ENCODE results near the gene TPCN1. TPM values are rescaled to one million over a fixed set of nuclear protein-coding genes. Genes with fewer than 3 reads are reported as not detected.

TPCN1 gene
- total and polyA plus RNA-seq, 2 of the 13 experiments (the other 11 are each of a cell fraction or from before 2014, with no cell fraction given) = 8.0 to 26.8 TPM

DNA sequence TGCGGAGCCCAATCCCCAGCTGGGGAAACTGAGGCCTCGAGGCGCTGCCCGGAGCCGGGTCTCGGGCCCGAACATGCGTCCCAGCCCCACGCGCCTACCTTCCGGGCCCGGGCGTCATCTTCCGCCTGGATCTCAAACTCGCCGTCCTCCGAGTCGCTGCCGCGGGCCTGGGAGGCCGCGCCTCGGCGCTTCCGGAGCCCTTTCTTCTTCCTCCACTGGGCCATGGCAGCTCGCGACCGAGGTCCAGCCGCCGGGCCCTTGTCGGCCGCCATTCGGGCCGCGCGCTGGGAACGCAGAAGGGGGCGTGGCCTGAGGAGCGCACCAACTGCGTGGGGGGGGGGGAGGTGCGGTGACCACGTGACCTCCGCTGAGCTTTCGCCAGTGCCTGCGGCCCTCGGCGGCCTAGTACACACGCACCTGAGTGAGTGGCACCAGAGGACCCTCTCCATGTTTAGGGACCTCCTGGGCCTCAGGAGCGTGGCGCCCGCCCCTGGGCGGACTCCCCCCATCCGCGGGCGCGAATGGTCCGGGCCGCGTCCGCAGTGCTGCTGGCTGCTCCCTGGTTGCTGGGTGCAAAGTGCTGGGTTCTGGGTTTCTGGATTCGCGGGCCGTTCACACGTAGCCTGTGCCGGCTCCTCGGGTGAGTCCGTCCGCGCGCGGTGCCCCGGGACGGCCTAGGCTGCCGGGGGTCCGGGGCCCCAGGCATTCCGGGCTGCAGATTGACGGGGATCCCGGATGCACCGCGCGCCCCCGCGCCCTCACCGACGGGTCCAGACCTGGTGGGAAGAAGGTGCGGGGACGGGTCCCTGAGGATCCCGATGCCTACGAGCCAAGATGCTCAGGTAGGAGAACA, 35.9 kb upstream of the TPCN1 start, which contains the start of the genes DDX54 and RITA1 (continued):
- TF ChIP-seq ETV6 (CRISPR knock-in tag; conservative IDR thresholded peaks at IDR 0.05) = no peak
- TF ChIP-seq, protein P1, sequence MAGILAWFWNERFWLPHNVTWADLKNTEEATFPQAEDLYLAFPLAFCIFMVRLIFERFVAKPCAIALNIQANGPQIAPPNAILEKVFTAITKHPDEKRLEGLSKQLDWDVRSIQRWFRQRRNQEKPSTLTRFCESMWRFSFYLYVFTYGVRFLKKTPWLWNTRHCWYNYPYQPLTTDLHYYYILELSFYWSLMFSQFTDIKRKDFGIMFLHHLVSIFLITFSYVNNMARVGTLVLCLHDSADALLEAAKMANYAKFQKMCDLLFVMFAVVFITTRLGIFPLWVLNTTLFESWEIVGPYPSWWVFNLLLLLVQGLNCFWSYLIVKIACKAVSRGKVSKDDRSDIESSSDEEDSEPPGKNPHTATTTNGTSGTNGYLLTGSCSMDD (CRISPR knock-in tag; IDR thresholded peaks at IDR 0.05) = peak; percentile 88; the same call in 1 of the 2 replicates
- TF ChIP-seq SMAD3 (CRISPR knock-in tag; IDR thresholded peaks at IDR 0.05) = no peak
- TF ChIP-seq ISX (CRISPR knock-in tag; conservative IDR thresholded peaks at IDR 0.05) = peak; percentile 76
- TF ChIP-seq ZNF792 (CRISPR knock-in tag; IDR thresholded peaks at IDR 0.05) = no peak; the same call in 1 of the 2 replicates
- TF ChIP-seq NFYB (CRISPR knock-in tag; IDR thresholded peaks at IDR 0.05) = no peak
- peak; percentile 51 for TF ChIP-seq ELF1 (CRISPR knock-in tag; IDR thresholded peaks at IDR 0.05)

DNA sequence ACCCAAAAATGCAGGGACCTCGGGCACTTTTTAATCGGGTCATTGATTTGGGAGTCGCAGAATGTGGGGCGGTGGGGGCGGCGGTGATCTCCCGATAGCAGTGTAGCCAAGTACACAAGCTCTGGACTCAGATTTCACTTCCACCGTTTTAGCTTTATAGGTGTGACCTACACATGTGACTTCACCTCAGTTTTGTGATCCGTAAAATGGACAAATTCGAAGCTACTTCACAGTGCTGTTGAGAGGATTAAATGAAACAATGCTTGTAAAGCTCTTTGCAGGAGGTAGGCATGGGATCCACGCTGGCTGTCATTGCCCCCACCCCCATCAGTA, 35.3 kb upstream of the TPCN1 start:
- DNase-seq (ENCODE audit: low spot score) (peak; percentile 31), FAIRE-seq (no peak)
- in situ Hi-C loops (cut with HindIII; ENCODE audit: extremely low pct_ligation_motif_present, low pct_unique_long_range_greater_than_20kb) = no loop called here
- TF ChIP-seq, protein P2, sequence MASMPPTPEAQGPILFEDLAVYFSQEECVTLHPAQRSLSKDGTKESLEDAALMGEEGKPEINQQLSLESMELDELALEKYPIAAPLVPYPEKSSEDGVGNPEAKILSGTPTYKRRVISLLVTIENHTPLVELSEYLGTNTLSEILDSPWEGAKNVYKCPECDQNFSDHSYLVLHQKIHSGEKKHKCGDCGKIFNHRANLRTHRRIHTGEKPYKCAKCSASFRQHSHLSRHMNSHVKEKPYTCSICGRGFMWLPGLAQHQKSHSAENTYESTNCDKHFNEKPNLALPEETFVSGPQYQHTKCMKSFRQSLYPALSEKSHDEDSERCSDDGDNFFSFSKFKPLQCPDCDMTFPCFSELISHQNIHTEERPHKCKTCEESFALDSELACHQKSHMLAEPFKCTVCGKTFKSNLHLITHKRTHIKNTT (CRISPR knock-in tag; IDR thresholded peaks at IDR 0.05) = no peak
- TF ChIP-seq, protein P3, sequence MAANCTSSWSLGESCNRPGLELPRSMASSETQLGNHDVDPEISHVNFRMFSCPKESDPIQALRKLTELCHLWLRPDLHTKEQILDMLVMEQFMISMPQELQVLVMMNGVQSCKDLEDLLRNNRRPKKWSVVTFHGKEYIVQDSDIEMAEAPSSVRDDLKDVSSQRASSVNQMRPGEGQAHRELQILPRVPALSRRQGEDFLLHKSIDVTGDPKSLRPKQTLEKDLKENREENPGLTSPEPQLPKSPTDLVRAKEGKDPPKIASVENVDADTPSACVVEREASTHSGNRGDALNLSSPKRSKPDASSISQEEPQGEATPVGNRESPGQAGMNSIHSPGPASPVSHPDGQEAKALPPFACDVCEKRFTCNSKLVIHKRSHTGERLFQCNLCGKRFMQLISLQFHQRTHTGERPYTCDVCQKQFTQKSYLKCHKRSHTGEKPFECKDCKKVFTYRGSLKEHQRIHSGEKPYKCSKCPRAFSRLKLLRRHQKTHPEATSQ (CRISPR knock-in tag; IDR thresholded peaks at IDR 0.05; ENCODE audit: borderline replicate concordance) = no peak
- TF ChIP-seq TBX3 (IDR thresholded peaks at IDR 0.05; ENCODE audit: borderline replicate concordance) = peak; percentile 21; the same call in 1 of the 2 replicates
- 0 out of 2 replicates have a peak, but pooled peaks have one; percentile 1 for TF ChIP-seq ZNF34 (CRISPR knock-in tag; IDR thresholded peaks at IDR 0.05; ENCODE audit: borderline replicate concordance)
- TF ChIP-seq KDM1A (CRISPR knock-in tag; IDR thresholded peaks at IDR 0.05) = peak; percentile 91
- no peak for TF ChIP-seq GATA4 (IDR thresholded peaks at IDR 0.05; ENCODE audit: borderline replicate concordance, low read depth)
- TF ChIP-seq ZNF33B (CRISPR knock-in tag; IDR thresholded peaks at IDR 0.05) = no peak
- TF ChIP-seq, protein P4, sequence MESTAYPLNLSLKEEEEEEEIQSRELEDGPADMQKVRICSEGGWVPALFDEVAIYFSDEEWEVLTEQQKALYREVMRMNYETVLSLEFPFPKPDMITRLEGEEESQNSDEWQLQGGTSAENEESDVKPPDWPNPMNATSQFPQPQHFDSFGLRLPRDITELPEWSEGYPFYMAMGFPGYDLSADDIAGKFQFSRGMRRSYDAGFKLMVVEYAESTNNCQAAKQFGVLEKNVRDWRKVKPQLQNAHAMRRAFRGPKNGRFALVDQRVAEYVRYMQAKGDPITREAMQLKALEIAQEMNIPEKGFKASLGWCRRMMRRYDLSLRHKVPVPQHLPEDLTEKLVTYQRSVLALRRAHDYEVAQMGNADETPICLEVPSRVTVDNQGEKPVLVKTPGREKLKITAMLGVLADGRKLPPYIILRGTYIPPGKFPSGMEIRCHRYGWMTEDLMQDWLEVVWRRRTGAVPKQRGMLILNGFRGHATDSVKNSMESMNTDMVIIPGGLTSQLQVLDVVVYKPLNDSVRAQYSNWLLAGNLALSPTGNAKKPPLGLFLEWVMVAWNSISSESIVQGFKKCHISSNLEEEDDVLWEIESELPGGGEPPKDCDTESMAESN (CRISPR knock-in tag; conservative IDR thresholded peaks at IDR 0.05) = no peak
- no peak for TF ChIP-seq HNRNPLL (IDR thresholded peaks at IDR 0.05; ENCODE audit: low read depth, low read length, poor library complexity, severe bottlenecking)
- TF ChIP-seq ZNF558 (CRISPR knock-in tag; IDR thresholded peaks at IDR 0.05; ENCODE audit: borderline replicate concordance) = no peak
- no peak for TF ChIP-seq ZNF10 (CRISPR knock-in tag; IDR thresholded peaks at IDR 0.05; ENCODE audit: borderline replicate concordance, low read depth)

More for the DNA sequence above, 35.3 kb upstream of the TPCN1 start:
- Histone ChIP-seq H3K79me2 (ENCODE audit: insufficient read depth, low read length) (peaks cover 50% of the 10 kb centered on the region), H3K36me3 (replicated peaks in 1 of 2; ENCODE audit: control insufficient read depth in 1 of 2, insufficient read depth in 2 of 2, low read length in 2 of 2) (peaks cover 8 to 16% of the 10 kb centered on the region in 2 experiments; a peak in 4 of 5 replicates), H3K4me3 (replicated peaks in 1 of 3; ENCODE audit: insufficient read depth in 1 of 3, low read depth in 2 of 3, low read length in 3 of 3) (peak overlapping the region; percentile 70 to 96 (median 86)), H3K4me1 (ENCODE audit: insufficient read depth, low read length) (peaks cover 34% of the 10 kb centered on the region), H3K27ac (ENCODE audit: extremely low read length, insufficient read depth, low read length) (peak overlapping the region; percentile 93), H4K20me1 (ENCODE audit: insufficient read depth, low read length) (no peaks in the 10 kb centered on the region; the same call in 1 of the 2 replicates), H3K9ac (ENCODE audit: insufficient read depth, low read depth, low read length) (peak overlapping the region; percentile 98), H2AFZ (ENCODE audit: low read length) (no peak overlapping the region), H3K4me2 (ENCODE audit: low read depth, low read length) (peak overlapping the region; percentile 80), H3K27me3 (ENCODE audit: control insufficient read depth in 1 of 2, insufficient read depth in 2 of 2, low read length in 2 of 2) (no peaks in the 10 kb centered on the region), H3K9me3 (ENCODE audit: low read length) (no peaks in the 10 kb centered on the region)
- POLR2A ChIA-PET = interaction anchor here (0.6 to 2.5 kb wide), 16 partner anchors 8 to 149 kb away, joined by 3 to 14 read pairs (median 4); partner anchors contain the start of genes CFAP73, SLC8B1 and TPCN1
- 0% methylated on average over 4 of the region's 11 CpGs for WGBS (ENCODE audit: low lambda C conversion rate)
- peak; percentile 0; the same call in 1 of the 3 replicates for ATAC-seq
- BruUV-seq (replicated peaks) = no TSS peak
- intact Hi-C loops (cut with micrococcal nuclease; ENCODE audit: unreplicated experiment) = no loop called here
- CTCF ChIA-PET (ENCODE audit: low intra/inter-chr PET ratio, low total read pairs) = no interaction called here
